Measurements from ENCODE around the gene PSME2. TPM values are rescaled to one million over a fixed set of nuclear protein-coding genes. Genes with fewer than 3 reads are reported as not detected.

PSME2 gene
- total and polyA plus RNA-seq, 2 of the 13 experiments (the other 11 are each of a cell fraction or from before 2014, with no cell fraction given) = 332 to 716 TPM

DNA sequence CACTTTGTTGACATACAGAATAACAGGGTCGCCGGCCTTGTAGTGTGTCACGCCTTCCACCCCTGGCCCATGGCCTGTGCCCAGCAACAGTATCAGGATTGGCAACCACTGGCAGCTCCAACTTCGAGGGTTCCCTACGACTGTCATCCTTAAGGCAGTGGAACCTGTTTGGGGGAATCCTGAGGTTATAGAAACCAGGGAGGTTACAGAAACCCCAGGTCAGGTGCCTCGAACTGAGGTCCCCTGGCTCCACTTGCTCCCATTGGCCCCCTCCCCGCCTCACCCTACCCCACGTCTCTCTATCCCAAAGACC is 48.4 kb upstream of the PSME2 start (continued):
- TF ChIP-seq, protein P1, sequence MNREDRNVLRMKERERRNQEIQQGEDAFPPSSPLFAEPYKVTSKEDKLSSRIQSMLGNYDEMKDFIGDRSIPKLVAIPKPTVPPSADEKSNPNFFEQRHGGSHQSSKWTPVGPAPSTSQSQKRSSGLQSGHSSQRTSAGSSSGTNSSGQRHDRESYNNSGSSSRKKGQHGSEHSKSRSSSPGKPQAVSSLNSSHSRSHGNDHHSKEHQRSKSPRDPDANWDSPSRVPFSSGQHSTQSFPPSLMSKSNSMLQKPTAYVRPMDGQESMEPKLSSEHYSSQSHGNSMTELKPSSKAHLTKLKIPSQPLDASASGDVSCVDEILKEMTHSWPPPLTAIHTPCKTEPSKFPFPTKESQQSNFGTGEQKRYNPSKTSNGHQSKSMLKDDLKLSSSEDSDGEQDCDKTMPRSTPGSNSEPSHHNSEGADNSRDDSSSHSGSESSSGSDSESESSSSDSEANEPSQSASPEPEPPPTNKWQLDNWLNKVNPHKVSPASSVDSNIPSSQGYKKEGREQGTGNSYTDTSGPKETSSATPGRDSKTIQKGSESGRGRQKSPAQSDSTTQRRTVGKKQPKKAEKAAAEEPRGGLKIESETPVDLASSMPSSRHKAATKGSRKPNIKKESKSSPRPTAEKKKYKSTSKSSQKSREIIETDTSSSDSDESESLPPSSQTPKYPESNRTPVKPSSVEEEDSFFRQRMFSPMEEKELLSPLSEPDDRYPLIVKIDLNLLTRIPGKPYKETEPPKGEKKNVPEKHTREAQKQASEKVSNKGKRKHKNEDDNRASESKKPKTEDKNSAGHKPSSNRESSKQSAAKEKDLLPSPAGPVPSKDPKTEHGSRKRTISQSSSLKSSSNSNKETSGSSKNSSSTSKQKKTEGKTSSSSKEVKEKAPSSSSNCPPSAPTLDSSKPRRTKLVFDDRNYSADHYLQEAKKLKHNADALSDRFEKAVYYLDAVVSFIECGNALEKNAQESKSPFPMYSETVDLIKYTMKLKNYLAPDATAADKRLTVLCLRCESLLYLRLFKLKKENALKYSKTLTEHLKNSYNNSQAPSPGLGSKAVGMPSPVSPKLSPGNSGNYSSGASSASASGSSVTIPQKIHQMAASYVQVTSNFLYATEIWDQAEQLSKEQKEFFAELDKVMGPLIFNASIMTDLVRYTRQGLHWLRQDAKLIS (CRISPR knock-in tag; IDR thresholded peaks at IDR 0.05) = no peak
- TF ChIP-seq, protein P2, sequence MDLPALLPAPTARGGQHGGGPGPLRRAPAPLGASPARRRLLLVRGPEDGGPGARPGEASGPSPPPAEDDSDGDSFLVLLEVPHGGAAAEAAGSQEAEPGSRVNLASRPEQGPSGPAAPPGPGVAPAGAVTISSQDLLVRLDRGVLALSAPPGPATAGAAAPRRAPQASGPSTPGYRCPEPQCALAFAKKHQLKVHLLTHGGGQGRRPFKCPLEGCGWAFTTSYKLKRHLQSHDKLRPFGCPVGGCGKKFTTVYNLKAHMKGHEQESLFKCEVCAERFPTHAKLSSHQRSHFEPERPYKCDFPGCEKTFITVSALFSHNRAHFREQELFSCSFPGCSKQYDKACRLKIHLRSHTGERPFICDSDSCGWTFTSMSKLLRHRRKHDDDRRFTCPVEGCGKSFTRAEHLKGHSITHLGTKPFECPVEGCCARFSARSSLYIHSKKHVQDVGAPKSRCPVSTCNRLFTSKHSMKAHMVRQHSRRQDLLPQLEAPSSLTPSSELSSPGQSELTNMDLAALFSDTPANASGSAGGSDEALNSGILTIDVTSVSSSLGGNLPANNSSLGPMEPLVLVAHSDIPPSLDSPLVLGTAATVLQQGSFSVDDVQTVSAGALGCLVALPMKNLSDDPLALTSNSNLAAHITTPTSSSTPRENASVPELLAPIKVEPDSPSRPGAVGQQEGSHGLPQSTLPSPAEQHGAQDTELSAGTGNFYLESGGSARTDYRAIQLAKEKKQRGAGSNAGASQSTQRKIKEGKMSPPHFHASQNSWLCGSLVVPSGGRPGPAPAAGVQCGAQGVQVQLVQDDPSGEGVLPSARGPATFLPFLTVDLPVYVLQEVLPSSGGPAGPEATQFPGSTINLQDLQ (CRISPR knock-in tag; IDR thresholded peaks at IDR 0.05) = no peak
- TF ChIP-seq HOXA7 (CRISPR knock-in tag; IDR thresholded peaks at IDR 0.05) = no peak
- TF ChIP-seq ZNF737 (CRISPR knock-in tag; IDR thresholded peaks at IDR 0.05; ENCODE audit: borderline replicate concordance) = no peak
- TF ChIP-seq, protein P3, sequence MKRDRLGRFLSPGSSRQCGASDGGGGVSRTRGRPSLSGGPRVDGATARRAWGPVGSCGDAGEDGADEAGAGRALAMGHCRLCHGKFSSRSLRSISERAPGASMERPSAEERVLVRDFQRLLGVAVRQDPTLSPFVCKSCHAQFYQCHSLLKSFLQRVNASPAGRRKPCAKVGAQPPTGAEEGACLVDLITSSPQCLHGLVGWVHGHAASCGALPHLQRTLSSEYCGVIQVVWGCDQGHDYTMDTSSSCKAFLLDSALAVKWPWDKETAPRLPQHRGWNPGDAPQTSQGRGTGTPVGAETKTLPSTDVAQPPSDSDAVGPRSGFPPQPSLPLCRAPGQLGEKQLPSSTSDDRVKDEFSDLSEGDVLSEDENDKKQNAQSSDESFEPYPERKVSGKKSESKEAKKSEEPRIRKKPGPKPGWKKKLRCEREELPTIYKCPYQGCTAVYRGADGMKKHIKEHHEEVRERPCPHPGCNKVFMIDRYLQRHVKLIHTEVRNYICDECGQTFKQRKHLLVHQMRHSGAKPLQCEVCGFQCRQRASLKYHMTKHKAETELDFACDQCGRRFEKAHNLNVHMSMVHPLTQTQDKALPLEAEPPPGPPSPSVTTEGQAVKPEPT (CRISPR knock-in tag; IDR thresholded peaks at IDR 0.05; ENCODE audit: low read depth) = no peak
- TF ChIP-seq ZNF484 (CRISPR knock-in tag; IDR thresholded peaks at IDR 0.05; ENCODE audit: borderline replicate concordance, low read depth) = no peak
- no peak for TF ChIP-seq GLI4 (CRISPR knock-in tag; IDR thresholded peaks at IDR 0.05; ENCODE audit: borderline replicate concordance)
- TF ChIP-seq ZNF629 (CRISPR knock-in tag; conservative IDR thresholded peaks at IDR 0.05) = no peak
- TF ChIP-seq SRSF1 (optimal IDR thresholded peaks at IDR 0.05; ENCODE audit: low read depth, low read length) = no peak
